HG03097 (cell line): ENCODE data around the gene EFCAB8.
"Not testable (repeated sequence)": the region's sequence is repeated elsewhere in the genome, so short reads cannot be mapped to it uniquely, and the experiment has no call there.

Source experiments
- ATAC-seq: cut with Tn5 transposase; IDR thresholded peaks from one replicate; pipeline ENCODE4 v1.9.1; 2021; ENCODE audit not compliant: unreplicated experiment, low FRiP score

EFCAB8 gene

DNA sequence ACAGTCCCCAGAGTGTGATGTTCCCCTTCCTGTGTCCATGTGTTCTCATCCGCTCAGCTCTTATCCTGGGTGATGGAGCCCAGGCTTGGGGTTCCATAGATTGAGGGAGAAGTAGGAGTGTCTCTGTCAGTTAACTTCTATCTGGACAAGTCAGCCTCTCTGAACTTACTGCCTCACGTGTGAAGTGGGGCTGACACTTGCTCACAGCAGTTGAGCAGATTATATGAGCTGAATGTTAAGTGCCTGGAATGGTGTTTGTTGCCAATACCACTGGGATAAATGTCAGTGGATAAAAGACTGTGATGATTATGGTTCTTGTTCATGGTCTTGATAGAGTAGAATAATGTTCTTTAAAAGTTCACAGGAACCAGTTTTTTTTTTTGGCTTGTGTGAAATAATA lies 17.1 kb upstream of the EFCAB8 start:
- no peak for ATAC-seq

DNA sequence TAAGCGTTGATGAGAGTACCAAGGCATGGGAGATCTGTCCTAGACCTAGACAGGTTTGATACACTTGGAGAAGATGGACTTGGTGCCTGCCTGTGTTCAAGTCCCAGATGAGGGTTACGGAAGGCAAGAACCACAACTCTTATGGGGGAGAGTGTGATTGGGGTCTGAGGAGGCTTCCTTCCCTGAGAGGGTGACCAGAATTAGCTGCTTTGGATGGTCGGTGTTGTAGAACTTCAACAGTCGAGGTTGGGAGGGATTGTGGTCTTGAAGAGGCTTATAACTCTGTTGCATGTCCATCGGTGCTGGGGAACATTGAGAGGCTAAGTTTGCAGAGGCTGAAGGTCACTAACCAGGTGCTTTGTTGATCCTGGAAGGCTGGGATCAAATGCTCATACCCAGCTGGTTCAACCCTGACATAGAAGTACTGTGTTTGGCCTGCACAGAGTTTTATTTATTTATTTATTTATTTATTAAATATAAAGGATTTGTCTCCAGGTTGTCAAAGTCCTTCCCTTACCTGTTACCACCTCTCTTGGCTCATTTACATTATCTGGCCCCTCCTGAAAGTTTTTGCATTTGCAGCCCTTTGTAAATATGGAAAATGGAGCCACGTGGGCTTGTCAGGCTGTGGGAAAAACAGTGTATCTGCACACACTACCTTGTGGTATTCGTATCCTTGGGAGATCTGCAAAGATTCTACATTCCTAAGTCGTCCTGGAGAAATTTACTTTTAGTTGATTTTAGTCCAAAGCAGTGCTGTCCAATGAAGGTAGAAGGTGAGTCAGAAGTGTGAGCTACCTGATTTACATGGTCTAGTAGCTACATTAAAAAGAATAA lies 15.8 kb upstream of the EFCAB8 start:
- no peak for ATAC-seq

DNA sequence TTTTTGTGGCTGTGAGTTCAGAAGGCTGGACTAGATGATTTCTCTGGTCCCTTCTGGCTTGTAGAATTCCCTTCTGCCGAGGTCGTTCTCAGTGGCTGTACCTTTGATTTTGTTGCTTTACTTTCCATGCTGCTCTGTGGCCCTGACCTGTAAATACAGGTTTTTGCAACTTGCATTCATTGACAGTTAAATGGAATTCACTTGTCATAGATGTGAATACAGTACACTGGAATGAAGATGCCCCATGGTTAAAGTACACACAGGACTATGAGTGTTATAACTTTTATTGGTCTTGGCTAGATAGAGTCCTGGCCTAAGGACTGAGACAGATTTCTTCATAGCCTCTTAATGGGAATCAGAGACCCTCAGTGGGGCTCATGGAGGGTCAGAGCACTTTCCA lies 12.9 kb upstream of the EFCAB8 start:
- no peak for ATAC-seq

DNA sequence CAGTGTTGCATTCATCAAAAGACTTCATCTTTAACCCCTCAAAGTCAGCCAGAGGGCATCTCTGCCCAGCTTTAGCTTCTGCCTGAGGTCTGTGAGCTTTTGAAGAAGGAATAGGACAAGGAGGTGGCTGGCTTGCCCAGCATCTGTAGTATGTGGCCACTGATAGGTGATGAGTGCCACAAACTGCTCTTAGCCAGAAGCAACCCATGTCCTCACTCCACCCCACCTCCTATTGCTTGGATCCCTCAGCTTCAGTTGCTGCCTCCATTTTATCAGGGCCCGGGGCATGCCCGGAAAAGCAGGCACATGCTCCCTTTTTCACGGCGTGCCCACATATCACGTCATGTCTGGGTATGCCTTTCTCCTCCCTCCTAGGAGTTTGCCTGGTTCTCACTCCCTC lies 11.9 kb upstream of the EFCAB8 start:
- no peak for ATAC-seq

DNA sequence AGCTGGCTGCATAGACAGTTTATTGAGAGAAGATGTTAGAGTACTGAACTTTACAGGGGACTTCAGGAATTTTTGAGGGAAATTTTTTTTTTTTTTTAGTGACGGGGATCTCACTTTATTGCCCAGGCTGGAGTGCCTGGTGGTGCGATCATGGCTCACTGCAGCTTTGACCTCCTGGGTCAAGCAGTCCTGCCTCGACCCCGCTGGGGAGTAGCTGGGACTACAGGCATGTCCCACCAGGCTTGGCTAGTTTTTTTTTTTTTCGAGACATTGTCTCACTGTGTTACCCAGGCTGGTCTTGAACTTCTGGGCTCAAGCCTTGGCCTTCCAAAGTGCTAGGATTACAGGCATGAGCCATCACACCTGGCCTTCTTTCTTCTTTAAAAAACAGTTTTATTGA lies 10.8 kb upstream of the EFCAB8 start:
- ATAC-seq, result no peak

DNA sequence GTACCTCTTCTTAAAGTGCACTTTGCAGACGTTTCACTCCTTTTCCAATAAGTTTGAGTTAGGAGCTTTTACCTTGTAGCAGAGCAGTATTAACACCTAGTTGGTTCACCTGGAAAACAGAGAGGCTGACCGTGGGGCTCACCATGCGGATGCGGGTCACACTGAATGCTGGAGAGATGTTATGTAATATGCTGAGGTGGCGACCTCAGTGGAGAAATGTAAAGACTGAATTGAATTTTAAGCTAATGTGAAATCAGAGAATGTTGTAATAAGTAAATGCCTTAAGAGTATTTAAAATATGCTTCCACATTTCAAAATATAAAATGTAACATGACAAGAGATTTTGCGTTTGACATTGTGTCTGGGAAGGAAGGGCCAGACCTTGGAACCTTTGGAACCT lies 9.9 kb upstream of the EFCAB8 start:
- no peak for ATAC-seq

DNA sequence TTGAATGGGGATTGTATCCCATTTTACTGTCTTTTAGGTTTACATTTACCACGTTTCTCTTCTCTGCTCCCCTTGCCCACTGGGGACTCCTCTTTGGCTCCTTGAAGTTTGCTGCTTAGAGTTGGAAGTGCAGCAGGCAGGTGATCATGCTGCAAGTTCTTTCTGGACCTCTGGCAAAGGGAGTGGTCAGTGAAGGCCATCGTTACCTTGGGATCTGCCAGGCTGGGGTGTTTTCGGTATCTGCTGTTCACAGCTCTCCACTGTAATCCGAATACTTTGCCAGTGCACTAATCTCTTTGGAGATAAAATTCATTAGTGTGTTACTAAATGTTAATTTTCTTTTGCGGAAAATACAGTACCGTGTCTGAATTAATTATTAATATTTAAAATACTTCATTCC lies 9.1 kb upstream of the EFCAB8 start:
- no peak for ATAC-seq

DNA sequence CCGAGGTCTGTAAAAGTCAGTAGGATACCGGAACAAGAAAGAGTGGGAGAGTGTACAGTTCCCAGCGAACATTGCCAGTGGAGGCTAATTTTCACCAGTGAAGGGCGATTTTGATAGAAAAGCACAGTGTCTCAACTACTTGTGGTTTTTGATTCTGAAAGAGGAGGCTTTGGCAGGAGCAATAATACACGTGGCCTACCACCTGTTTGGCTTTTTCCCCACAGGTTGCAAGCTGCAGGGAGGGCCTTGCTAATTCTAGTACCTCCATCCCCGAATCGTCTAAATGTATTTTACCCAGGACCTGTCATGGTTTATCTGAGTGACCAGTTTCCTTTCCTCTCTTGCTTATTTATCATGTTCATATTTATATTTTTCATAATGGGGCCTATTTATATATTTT lies 3.3 kb upstream of the EFCAB8 start:
- no peak for ATAC-seq

DNA sequence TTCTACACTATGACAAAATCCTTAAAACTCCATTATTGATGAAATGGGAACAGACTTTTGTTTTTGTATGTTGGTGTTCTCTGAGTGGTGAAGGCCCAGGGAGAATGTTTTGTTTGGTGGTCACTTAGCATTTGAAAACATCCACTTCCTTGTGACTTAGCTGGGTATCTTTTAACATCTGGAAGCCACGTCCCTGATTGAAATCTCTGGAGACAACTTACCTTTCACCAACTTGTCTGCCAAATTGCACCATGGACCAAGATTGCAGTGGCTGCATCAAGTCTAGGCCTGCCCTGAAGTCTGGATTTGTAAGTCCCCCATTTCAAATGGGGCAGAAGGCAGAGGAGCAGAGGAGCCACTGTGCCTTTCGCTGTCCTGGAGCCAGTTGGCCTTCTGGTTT lies 534 bp upstream of the EFCAB8 start:
- no peak for ATAC-seq

DNA sequence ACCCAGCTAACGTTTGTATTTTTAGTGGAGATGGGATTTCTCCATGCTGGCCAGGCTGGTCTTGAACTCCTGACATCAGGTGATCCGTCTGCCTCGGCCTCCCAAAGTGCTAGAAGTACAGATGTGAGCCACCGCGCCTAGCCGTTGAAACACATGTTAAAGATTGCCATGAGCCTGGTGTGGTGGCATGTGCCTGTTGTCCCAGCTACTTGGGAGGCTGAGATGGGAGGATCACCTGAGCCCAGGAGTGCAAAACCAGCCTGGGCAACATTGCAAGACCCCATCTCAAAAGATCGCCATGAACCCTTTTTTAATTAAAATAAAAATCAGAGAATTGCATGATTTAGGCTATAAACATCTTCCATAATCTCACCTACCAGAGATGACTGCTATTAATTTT lies 2.7 kb downstream of the EFCAB8 start:
- ATAC-seq, result no peak

DNA sequence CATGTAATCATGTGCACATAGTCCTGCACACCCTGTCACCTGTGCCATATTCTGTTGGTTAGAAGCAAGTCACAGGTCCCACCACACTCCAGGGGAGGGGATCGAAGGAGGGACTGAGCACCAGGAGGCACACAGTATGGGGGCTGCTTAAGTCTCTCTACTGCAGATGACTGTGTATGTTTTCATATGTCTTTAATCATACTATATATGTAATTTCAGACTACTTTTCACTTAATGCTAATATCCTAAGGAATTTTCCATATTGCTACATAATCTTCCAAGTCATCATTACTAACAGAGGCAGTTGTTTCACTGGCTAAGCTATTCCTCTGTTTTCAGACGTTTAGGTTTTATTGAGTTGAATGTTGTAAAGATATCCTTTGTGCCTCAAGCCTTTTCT lies 10.8 kb downstream of the EFCAB8 start:
- no peak for ATAC-seq

DNA sequence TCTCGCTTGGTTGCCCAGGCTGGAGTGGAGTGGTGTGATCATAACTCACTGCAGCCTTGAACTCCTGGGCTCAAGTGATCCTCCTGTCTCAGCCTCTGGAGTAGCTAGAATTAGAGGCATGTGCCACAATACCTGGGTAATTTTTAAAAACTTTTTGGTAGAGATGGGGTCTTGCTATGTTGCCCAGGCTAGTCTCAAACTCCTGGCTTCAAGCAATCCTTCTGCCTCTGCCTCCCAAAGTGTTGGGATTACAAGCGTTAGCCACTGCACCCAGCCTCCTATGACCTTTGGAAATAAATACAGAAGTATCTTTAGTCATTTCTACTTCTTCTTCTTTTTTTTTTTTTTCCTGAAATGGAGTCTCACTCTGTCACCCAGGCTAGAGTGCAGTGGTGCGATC lies 11.8 kb downstream of the EFCAB8 start:
- ATAC-seq, result not testable (repeated sequence)

DNA sequence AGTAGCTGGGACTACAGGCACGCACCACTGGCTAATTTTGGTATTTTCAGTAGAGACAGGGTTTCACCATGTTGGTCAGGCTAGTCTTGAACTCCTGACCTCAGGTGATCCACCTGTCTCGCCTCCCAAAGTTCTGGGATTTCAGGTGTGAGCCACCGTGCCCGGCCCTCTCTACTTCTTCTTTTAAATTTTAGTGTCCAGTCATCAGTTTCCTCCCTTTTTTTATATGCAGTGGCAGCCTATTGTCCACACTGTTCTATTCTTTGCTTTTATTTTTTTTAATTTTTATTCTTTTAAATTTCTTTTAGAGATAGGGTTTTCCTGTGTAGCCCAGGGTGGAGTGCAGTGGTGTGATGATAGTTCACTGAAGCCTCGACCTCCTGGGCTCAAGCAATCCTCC lies 12.3 kb downstream of the EFCAB8 start:
- no peak for ATAC-seq

DNA sequence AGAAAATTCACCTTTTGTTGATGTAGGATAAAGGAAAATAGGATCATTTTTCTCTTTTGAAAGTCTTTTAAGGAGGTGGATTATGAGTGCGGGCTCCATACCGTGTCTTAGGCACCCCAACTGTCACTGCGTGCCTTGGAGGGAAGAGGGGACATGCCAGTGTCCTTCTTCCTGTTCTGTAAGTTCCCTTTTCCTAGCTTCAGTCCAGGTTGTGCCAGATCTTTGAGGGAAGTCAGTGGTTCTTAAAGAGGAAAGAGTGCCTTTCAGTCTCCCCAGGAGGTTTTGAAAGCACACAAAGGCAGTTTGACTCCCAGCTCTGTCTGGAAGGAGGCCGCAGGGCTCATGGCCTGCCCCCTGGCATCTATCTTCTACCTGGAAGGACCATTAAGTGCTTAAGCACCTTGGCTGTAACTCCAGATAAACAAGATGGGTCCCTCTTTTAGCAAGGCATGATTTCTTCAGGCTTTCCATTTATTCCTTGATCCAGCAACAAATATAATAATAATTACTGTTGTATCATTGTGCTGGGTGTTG lies 13.0 kb downstream of the EFCAB8 start:
- ATAC-seq, result no peak

DNA sequence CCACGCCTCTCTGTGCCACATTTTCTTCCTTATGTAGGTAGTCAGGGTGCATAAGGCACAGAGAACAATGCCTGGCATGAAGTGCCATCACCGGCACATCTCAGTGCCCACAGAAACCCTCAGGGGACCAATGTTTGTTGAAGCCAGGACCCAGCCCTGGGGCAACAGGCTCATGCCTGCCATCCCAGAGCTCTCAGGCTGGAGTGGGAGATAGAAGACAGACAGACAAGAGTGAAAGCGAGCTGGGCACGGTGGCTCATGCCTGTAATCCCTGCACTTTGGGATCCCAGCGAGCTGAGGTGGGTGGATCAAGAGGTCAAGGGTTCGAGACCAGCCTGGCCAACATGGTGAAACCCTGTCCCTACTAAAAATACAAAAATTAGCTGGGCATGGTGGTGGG lies 13.5 kb downstream of the EFCAB8 start:
- no peak for ATAC-seq

DNA sequence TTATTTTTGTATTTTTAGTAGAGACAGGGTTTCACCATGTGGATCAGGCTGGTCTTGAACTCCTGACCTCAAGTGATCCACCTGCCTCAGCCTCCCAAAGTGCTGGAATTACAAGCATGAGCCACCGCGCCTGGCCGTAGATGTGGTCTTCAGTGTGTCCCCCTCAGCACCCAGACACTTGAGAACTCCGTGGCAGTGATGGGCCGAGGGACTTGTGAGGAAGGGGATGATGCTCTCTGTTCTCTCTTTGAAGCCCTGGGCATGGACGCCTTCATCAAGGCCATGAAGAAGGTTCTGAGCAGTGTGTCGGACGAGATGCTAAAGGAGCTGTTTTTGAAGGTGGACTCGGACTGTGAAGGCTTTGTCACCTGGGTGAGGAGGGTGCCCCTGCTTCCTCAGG lies 16.9 kb downstream of the EFCAB8 start:
- ATAC-seq, result no peak

DNA sequence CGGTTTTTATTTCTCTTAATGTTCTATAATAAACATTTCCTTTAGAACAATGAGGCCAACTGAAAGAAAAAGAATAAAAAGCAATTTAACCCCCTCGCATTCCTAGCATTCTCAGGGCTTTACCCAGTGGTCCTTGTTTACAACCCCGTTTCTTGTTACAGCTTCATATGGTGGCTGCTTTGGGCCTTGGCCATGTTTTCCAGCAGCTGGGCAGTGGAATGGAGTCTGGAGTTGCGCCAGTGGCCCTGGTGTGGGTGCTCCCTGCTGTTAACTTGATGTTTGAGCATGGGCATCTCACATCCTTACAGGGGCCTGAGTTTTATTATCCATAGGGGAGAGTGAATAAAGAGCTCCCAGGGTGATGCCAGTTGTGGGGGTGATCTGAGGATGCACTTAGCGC lies 18.8 kb downstream of the EFCAB8 start:
- no peak for ATAC-seq

DNA sequence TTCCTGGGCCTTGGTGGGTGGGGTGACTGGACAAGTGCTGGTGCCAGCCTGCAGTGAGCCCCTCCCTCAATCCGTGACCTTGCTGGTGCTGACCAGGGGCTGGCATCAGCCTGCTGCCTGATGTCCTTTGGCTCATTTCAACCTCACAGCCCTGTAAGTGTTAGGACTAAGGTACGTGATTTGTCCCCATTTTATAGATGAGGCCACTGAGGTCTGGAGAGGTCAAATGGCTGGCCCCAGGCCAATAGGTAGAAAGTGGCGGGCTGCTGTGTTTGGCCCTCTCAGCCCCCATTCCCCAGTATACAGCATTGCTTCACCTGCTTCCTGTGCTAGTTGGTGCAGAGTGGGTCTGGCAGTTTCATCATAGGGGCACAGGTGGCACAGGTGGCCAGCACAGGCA lies 20.1 kb downstream of the EFCAB8 start:
- ATAC-seq, result no peak

DNA sequence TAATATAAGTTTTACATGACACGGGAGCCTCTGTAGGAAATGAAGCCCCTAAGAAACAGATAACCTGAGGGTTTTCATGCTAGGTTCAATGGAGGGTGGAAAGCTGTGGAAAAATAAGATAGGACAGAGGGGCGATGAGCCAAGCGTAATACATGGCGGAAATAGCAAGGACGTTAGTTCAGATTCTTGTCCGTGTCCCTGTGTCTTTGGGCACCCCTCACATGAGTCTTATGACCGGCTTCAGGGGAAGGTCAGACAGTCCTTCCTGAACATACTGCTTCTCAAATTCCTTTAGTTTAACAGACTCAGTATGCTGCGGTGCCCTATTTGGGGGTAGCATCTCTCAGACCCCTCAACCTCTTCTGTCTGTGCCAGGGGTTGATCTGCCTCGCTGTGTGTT lies 20.8 kb downstream of the EFCAB8 start:
- no peak for ATAC-seq

DNA sequence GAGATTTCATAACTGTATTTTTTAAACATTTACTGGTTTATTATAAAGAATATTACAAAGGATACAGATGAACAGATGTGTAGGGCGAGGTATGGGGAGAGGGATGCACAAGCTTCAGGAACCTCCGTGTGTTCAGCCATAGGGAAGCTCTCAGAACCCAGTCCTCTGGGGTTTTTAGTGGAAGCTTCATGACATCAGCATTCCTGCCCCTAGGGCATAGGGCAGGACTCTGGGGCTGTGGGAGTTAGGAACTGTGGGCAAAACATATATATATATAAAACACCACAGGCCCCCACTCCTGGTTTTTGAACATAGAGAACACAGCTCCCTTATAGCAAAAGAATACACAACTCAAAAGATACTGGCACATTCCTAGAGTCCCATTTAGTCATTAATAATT lies 21.9 kb downstream of the EFCAB8 start:
- ATAC-seq, result no peak

DNA sequence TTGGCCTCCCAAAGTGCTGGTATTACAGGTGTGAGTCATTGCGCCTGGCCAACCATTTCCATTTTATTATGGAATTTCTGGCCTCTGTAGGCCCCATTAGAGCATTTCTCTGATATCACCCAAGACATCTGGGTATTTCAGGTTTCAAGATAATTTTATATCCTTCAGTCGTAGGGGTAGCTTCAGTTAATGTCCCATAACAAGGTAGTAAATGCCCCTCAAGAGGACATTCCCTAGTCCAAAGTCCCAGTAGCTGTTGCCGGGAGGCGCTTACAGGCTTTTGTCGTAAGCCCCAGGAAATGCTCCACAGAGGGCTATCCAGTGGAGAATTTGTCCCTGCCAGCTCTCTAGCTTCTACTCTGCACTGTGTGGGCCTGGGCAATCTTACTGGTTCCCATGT lies 24.4 kb downstream of the EFCAB8 start:
- ATAC-seq, result no peak

DNA sequence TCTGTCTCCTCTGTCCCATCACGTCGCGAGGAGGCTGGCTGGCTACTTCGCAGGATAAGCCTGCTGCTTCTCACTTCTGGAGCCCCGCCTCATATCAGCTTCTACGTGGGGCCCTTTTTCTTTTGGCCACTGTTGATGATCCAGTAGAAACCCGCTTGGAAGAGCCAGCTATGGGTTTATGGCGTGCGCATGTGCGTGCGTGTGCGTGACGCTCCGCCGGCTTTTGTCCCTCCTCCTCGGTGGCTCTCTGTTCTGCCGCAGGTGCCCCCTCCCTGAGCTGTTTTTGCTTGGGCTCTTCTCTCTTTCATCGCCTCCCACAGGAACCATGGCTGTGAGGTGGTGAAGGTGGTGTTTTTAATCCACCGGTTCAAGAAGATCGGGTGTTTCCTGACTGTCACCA lies 26.5 kb downstream of the EFCAB8 start:
- no peak for ATAC-seq

DNA sequence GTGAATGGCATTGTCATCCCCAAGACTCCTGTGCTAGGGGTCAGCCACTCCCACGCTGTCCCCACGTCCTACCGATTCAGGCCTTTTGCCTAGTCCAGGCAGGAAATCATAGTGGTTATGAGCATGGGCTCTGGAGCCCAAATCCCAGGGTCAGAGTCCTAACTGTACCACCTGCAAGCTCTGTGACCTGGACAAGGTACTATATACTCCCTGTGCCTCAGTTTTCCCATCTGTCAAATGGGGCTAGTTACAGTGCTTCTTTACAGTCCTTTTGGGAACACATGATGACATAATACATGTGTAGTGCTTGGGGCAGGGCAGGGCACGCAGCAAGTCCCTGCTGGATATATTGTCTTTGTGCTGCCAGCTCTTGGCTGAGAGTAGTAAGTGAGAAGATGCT lies 27.2 kb downstream of the EFCAB8 start:
- no peak for ATAC-seq
